Measurements from ENCODE around the gene SRP19. TPM values are rescaled to one million over a fixed set of nuclear protein-coding genes. Genes with fewer than 3 reads are reported as not detected.
A peak's percentile ranks its signal among the peaks of the same experiment; 100 is the strongest.
"Not testable (repeated sequence)": the region's sequence is repeated elsewhere in the genome, so short reads cannot be mapped to it uniquely, and the experiment has no call there.

SRP19 gene
- total and polyA plus RNA-seq, 5 donors from 2014 or later: 41.0 to 215 (median 173) TPM

GRCh38 chr5:112886975-112887374 lies 25.9 kb downstream of the SRP19 start:
- ATAC-seq (ENCODE audit: low read depth in 2 of 2) (peak; percentile 96), DNase-seq (peak in 2 of 3 donors; percentile 3 to 87)
- Mint-ChIP-seq H3K27ac (peak overlapping the region; percentile 91 to 96 (median 92)), H3K9me3 (no peaks in the 10 kb centered on the region), H3K36me3 (peaks cover 34% of the 10 kb centered on the region), H3K4me1 (peaks cover 17 to 47% (median 32%) of the 10 kb centered on the region in 4 donors), H3K4me3 (peak overlapping the region in 3 of 4 donors; percentile 69 to 79 (median 75)), H3K27me3 (no peaks in the 10 kb centered on the region)
- H3K27ac ChIP-seq (ENCODE audit: insufficient read depth, low read length, poor library complexity, severe bottlenecking): peak overlapping the region; percentile 60
- peaks cover 18% of the 10 kb centered on the region for H3K4me1 ChIP-seq (ENCODE audit: control insufficient read depth, insufficient read depth, low read length, poor library complexity, severe bottlenecking)
- no peaks in the 10 kb centered on the region for H3K9me3 ChIP-seq (ENCODE audit: control insufficient read depth in 2 of 2, low read length in 2 of 2)
- no peaks in the 10 kb centered on the region for H3K27me3 ChIP-seq (ENCODE audit: control insufficient read depth, insufficient read depth, low read length)
- H3K36me3 ChIP-seq (ENCODE audit: control insufficient read depth, insufficient read depth, low read length): peaks cover 43% of the 10 kb centered on the region
- H3K4me3 ChIP-seq (ENCODE audit: low read depth, low read length): peak overlapping the region; percentile 23

GRCh38 chr5:112892066-112892465 lies 31.0 kb downstream of the SRP19 start:
- H3K9me3 ChIP-seq (ENCODE audit: control insufficient read depth in 2 of 2, low read length in 2 of 2); H3K27me3 Mint-ChIP-seq; H3K27ac ChIP-seq (ENCODE audit: insufficient read depth, low read length, poor library complexity, severe bottlenecking); H3K9me3 Mint-ChIP-seq; H3K27me3 ChIP-seq (ENCODE audit: control insufficient read depth, insufficient read depth, low read length); ATAC-seq (ENCODE audit: low read depth in 2 of 2); H3K4me3 ChIP-seq (ENCODE audit: low read depth, low read length); H3K4me3 Mint-ChIP-seq; DNase-seq: not testable (repeated sequence)
- Histone ChIP-seq H3K4me1 (ENCODE audit: control insufficient read depth, insufficient read depth, low read length, poor library complexity, severe bottlenecking) (peaks cover 17% of the 10 kb centered on the region), H3K36me3 (ENCODE audit: control insufficient read depth, insufficient read depth, low read length) (peaks cover 29% of the 10 kb centered on the region)
- peaks cover 31 to 46% (median 38%) of the 10 kb centered on the region in 4 donors for H3K4me1 Mint-ChIP-seq
- H3K36me3 Mint-ChIP-seq: peaks cover 30% of the 10 kb centered on the region
- peak overlapping the region in 2 of 3 donors; percentile 2 to 85 for H3K27ac Mint-ChIP-seq

GRCh38 chr5:112892776-112893175 lies 31.7 kb downstream of the SRP19 start:
- Mint-ChIP-seq H3K36me3 (peaks cover 28% of the 10 kb centered on the region), H3K27me3 (no peaks in the 10 kb centered on the region), H3K27ac (no peak overlapping the region), H3K4me3 (no peak overlapping the region), H3K4me1 (peaks cover 27 to 44% (median 36%) of the 10 kb centered on the region in 4 donors), H3K9me3 (no peaks in the 10 kb centered on the region)
- Histone ChIP-seq H3K36me3 (ENCODE audit: control insufficient read depth, insufficient read depth, low read length) (peaks cover 29% of the 10 kb centered on the region), H3K27ac (ENCODE audit: insufficient read depth, low read length, poor library complexity, severe bottlenecking) (no peak overlapping the region), H3K4me1 (ENCODE audit: control insufficient read depth, insufficient read depth, low read length, poor library complexity, severe bottlenecking) (peaks cover 10% of the 10 kb centered on the region), H3K4me3 (ENCODE audit: low read depth, low read length) (no peak overlapping the region), H3K27me3 (ENCODE audit: control insufficient read depth, insufficient read depth, low read length) (no peaks in the 10 kb centered on the region), H3K9me3 (ENCODE audit: control insufficient read depth in 2 of 2, low read length in 2 of 2) (no peaks in the 10 kb centered on the region)
- ATAC-seq (ENCODE audit: low read depth in 2 of 2): no peak
- DNase-seq: no peak

DNA sequence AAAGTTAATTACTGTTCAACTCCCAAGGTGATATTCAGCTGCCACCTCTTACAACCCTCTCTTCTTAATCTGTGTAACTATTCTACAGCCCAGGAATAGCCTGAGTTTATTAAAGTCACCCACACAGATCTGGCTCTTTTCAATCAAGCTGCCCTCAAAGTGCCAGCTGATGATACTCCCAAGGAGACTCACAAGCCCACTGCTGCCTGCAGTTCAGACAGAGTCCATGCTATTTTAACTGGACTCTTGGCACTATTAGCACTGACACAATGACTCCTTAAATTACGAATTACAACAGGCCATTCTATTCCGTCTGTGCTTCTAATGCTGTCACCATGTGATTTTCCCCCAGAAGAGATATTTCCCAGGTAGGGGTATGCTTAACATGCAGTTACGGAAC lies 34.6 kb downstream of the SRP19 start:
- Mint-ChIP-seq H3K36me3 (peaks cover 34% of the 10 kb centered on the region), H3K27ac (peak overlapping the region in 1 of 3 donors; percentile 75)

GRCh38 chr5:112902561-112902960 lies 41.5 kb downstream of the SRP19 start:
- DNase-seq (no peak), ATAC-seq (ENCODE audit: low read depth in 2 of 2) (no peak)
- Mint-ChIP-seq H3K9me3 (no peaks in the 10 kb centered on the region), H3K4me1 (peaks cover 22 to 55% (median 37%) of the 10 kb centered on the region in 4 donors), H3K4me3 (no peak overlapping the region), H3K27me3 (no peaks in the 10 kb centered on the region), H3K27ac (peak overlapping the region in 1 of 3 donors; percentile 48), H3K36me3 (peaks cover 29% of the 10 kb centered on the region)
- Histone ChIP-seq H3K9me3 (ENCODE audit: control insufficient read depth in 2 of 2, low read length in 2 of 2) (no peaks in the 10 kb centered on the region), H3K4me1 (ENCODE audit: control insufficient read depth, insufficient read depth, low read length, poor library complexity, severe bottlenecking) (no peaks in the 10 kb centered on the region), H3K36me3 (ENCODE audit: control insufficient read depth, insufficient read depth, low read length) (peaks cover 44% of the 10 kb centered on the region), H3K4me3 (ENCODE audit: low read depth, low read length) (no peak overlapping the region), H3K27me3 (ENCODE audit: control insufficient read depth, insufficient read depth, low read length) (no peaks in the 10 kb centered on the region), H3K27ac (ENCODE audit: insufficient read depth, low read length, poor library complexity, severe bottlenecking) (no peak overlapping the region)

More for the DNA sequence above, 34.6 kb downstream of the SRP19 start:
- Histone ChIP-seq H3K27me3 (ENCODE audit: control insufficient read depth, insufficient read depth, low read length) (no peaks in the 10 kb centered on the region), H3K4me1 (ENCODE audit: control insufficient read depth, insufficient read depth, low read length, poor library complexity, severe bottlenecking) (peaks cover 6% of the 10 kb centered on the region), H3K27ac (ENCODE audit: insufficient read depth, low read length, poor library complexity, severe bottlenecking) (no peak overlapping the region), H3K9me3 (ENCODE audit: control insufficient read depth in 2 of 2, low read length in 2 of 2) (no peaks in the 10 kb centered on the region), H3K4me3 (ENCODE audit: low read depth, low read length) (no peak overlapping the region), H3K36me3 (ENCODE audit: control insufficient read depth, insufficient read depth, low read length) (peaks cover 38% of the 10 kb centered on the region)
- no peaks in the 10 kb centered on the region for H3K27me3 Mint-ChIP-seq
- ATAC-seq (ENCODE audit: low read depth in 2 of 2): no peak
- H3K9me3 Mint-ChIP-seq: no peaks in the 10 kb centered on the region
- peaks cover 22 to 38% (median 31%) of the 10 kb centered on the region in 4 donors for H3K4me1 Mint-ChIP-seq
- H3K4me3 Mint-ChIP-seq: no peak overlapping the region
- no peak for DNase-seq

- H3K9me3 ChIP-seq (ENCODE audit: control insufficient read depth in 2 of 2, low read length in 2 of 2); ATAC-seq (ENCODE audit: low read depth in 2 of 2); H3K27me3 Mint-ChIP-seq; H3K9me3 Mint-ChIP-seq; H3K4me3 Mint-ChIP-seq; H3K4me1 ChIP-seq (ENCODE audit: control insufficient read depth, insufficient read depth, low read length, poor library complexity, severe bottlenecking); DNase-seq; H3K27ac Mint-ChIP-seq; H3K27me3 ChIP-seq (ENCODE audit: control insufficient read depth, insufficient read depth, low read length); H3K4me3 ChIP-seq (ENCODE audit: low read depth, low read length); H3K27ac ChIP-seq (ENCODE audit: insufficient read depth, low read length, poor library complexity, severe bottlenecking): not testable (repeated sequence)
- peaks cover 48% of the 10 kb centered on the region for H3K36me3 ChIP-seq (ENCODE audit: control insufficient read depth, insufficient read depth, low read length)
- H3K36me3 Mint-ChIP-seq: peaks cover 27% of the 10 kb centered on the region
- peaks cover 14 to 54% (median 38%) of the 10 kb centered on the region in 4 donors for H3K4me1 Mint-ChIP-seq
These were observed 43.9 kb downstream of the SRP19 start for GRCh38 chr5:112904996-112905395.

GRCh38 chr5:112906637-112907036 lies 45.5 kb downstream of the SRP19 start:
- no peaks in the 10 kb centered on the region for H3K4me1 ChIP-seq (ENCODE audit: control insufficient read depth, insufficient read depth, low read length, poor library complexity, severe bottlenecking)
- Mint-ChIP-seq H3K9me3 (no peaks in the 10 kb centered on the region), H3K4me1 (peaks cover 14 to 48% (median 45%) of the 10 kb centered on the region in 4 donors), H3K27ac (peak overlapping the region in 1 of 3 donors; percentile 70), H3K4me3 (no peak overlapping the region), H3K27me3 (no peaks in the 10 kb centered on the region), H3K36me3 (peaks cover 34% of the 10 kb centered on the region)
- no peak overlapping the region for H3K4me3 ChIP-seq (ENCODE audit: low read depth, low read length)
- DNase-seq: no peak
- H3K27me3 ChIP-seq (ENCODE audit: control insufficient read depth, insufficient read depth, low read length): no peaks in the 10 kb centered on the region
- H3K9me3 ChIP-seq (ENCODE audit: control insufficient read depth in 2 of 2, low read length in 2 of 2): no peaks in the 10 kb centered on the region
- H3K27ac ChIP-seq (ENCODE audit: insufficient read depth, low read length, poor library complexity, severe bottlenecking): no peak overlapping the region
- peaks cover 46% of the 10 kb centered on the region for H3K36me3 ChIP-seq (ENCODE audit: control insufficient read depth, insufficient read depth, low read length)
- ATAC-seq (ENCODE audit: low read depth in 2 of 2): no peak

DNA sequence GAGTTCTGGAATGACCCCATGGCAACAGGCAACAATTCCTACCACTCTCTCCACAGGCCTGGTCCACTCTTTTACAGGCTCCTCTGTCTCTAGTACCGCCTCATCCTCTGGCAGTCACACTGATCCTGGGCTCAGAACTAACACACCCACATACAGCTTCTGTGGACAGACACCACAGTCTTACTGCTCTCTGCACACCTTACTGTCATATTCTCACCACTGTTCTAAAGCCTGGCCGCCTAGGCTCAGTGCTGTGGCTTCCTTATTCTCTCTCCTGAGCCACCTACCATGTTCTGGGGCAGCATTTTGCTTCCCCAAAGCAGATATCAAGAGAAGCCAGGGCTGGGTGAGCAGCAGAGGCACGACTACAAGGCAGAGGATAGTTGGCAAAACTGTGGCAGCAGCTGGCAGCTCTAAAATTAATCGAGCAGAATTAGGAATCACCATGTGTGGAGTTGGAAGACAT lies 46.1 kb downstream of the SRP19 start:
- Mint-ChIP-seq H3K27ac (peak overlapping the region; percentile 62 to 72 (median 70)), H3K36me3 (peaks cover 34% of the 10 kb centered on the region), H3K9me3 (no peaks in the 10 kb centered on the region), H3K27me3 (no peaks in the 10 kb centered on the region), H3K4me3 (no peak overlapping the region), H3K4me1 (peaks cover 18 to 49% (median 49%) of the 10 kb centered on the region in 4 donors)
- Histone ChIP-seq H3K36me3 (ENCODE audit: control insufficient read depth, insufficient read depth, low read length) (peaks cover 44% of the 10 kb centered on the region), H3K27me3 (ENCODE audit: control insufficient read depth, insufficient read depth, low read length) (no peaks in the 10 kb centered on the region), H3K4me3 (ENCODE audit: low read depth, low read length) (no peak overlapping the region), H3K9me3 (ENCODE audit: control insufficient read depth in 2 of 2, low read length in 2 of 2) (no peaks in the 10 kb centered on the region), H3K27ac (ENCODE audit: insufficient read depth, low read length, poor library complexity, severe bottlenecking) (no peak overlapping the region), H3K4me1 (ENCODE audit: control insufficient read depth, insufficient read depth, low read length, poor library complexity, severe bottlenecking) (no peaks in the 10 kb centered on the region)
- DNase-seq: no peak
- no peak for ATAC-seq (ENCODE audit: low read depth in 2 of 2)

Measured in CD4-positive, CD25-positive, alpha-beta regulatory T cell (primary cell).